Frontal cortex (tissue), 4 donors: Measurements from ENCODE around the gene PARP14. TPM values are rescaled to one million over a fixed set of nuclear protein-coding genes. Genes with fewer than 3 reads are reported as not detected.
A peak's percentile ranks its signal among the peaks of the same experiment; 100 is the strongest.
"Not testable (repeated sequence)": the region's sequence is repeated elsewhere in the genome, so short reads cannot be mapped to it uniquely, and the experiment has no call there.

Experiments
- DNase-seq, 2 donors: peaks; one replicate each; pipeline ENCODE4 v3.0.0; 2012; ENCODE audit warnings: low spot score in 2 of 2
- FAIRE-seq: peaks from 2 replicates; lab custom pipeline; 2012; peaks lifted over from hg19 to GRCh38; lab: Jason Lieb, UNC
- total RNA-seq: library from RNA; depleted of rRNA; stranded (reverse); fragments of >200 nt; gene quantifications from one replicate; pipeline ENCODE4 v1.2.3, GENCODE V29; 2014
- donor health status: control.
- donor health status: control.
- donor health status: control.

Gene PARP14
- total RNA-seq, 1 donor from 2014 or later: 7.3 TPM

DNA sequence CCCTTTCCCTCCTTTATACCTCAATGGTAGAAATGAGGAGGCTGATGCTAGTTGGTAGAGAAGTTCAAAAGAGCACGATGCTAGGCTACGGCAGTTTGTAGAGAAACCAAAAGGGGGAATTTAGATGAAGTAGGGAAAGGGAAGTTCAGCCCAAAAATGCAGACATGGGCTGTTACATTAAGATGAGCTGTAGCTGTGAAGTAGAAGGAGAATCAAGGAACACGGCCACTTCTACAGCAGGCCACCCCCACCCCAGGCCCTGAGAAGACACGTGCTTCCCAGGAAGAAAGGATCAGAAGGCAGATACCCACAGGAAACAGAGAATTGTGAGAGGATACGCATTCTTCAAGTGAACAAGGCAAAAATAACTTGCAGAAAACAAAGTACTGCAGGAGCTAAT lies 2.1 kb upstream of the PARP14 start:
- FAIRE-seq (no peak), DNase-seq (no peak)

DNA sequence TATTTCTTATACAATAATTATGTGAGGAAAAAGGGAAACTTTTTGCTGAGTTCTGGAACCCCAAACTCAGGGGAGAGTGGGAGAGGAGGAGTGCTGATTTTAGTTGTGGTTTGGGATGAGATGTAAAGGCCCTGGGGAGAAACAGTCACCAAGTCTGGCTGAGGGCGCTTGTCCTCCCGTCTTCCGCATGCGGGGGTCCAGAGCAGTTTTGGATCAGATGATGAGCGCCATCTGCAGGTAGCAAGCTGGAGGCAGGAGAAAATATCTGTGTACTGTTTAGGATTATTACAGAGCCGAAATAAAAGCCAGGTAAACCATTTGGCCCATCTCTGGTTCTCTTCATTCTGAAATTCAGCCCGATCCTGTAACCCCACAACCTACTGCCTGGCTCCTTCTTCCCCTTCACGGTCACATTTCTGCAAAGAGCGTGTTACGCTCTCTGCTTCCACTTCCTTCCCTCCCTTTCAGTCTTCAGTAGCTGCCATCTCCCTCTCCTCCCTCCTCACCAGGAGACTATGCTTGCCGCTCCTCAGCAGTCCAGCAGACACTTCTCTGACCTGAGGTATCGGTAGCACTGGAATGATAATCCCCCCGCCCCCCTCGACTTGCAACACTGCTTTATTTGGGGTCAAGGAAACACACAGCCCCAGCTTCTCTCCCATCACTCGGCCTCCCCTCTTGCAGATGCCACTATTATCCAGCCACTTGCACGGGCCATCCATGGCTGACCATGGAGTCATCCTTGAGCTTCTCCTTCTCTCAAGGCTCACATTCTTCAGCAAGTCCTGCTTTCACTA lies 1.4 kb upstream of the PARP14 start:
- no peak for FAIRE-seq
- DNase-seq: peak; percentile 37 to 43

DNA sequence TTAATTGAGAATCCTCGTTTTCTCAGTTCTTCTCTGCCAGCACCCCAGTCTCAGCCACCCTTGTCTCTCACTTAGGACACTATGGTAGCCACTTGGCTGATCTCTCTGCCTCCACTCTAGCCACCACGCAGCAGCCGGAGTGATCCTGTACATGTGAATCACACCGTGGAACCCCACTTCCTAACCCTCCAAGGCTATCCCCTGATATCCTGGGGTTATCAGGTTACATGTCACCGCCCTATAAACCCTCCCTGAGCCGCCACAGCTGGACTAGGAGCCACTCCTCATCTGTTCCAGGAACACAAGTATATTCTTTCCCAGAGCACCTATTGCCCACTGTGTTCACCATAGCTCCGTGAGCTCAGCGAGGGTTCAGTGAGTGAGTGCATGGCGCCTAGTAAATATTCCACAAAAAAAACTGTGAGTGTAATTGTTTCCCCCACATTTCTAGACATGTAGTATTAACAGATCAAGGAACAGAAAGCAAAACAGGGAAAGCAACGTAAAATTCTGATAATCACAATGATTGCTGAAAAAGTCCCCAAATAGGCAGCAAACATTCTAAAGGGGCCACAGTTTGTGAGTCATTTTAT lies 661 bp upstream of the PARP14 start:
- no peak for DNase-seq
- FAIRE-seq: no peak

DNA sequence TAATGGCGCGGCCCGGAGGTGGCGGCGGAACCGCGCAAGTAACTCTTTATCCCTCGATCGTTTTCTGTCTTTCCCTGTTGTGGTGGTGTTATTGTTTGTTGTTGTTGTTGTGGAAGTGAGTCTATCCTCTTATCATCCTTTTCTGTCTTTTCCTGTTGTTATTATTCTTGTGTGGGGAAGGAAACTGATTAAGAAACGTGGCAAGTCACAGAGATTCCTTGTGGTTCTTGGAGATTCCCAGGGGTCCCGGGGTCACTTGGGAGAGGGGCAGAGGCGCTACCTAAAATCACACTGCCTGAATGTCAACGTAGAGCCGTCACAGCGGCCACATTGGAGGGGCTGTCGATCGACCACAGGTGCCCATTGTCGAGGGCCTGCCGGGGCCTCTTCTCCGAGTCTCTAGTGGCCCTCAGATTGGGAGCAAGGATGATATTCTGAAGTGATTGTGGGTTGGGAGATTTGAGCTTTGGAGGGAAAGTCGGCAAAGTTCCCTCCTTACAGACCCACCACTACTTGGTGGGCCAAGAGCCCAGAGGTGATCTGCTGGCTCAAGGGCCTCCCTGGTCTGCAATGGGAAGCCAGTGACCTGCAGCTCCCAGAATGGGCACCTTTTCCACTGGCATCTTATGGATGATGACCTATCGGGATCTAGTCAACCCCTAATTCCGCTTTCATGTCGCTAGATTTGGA lies 790 bp downstream of the PARP14 start:
- DNase-seq (no peak), FAIRE-seq (no peak)

DNA sequence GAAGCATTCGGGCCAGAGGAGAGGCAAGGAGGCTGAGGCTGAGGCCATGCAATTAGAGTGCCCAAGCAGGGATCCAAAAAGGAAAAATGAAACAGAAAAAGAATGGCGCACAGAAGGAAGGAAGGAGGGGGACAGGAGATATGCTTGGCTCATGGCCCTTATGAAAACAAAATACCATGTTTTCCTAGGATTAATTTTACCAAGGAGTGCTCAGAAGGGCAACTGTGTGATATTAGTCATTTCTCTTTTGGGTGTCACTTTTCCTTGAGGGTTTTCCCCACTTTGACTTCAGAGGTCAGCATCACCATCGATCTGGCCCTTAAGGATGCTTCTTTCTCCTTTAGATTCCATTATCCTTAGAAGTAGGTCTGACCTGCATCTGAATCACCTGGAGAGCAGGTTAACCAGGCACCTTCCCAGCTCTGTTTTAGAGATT lies 1.4 kb downstream of the PARP14 start:
- DNase-seq (no peak), FAIRE-seq (no peak)

DNA sequence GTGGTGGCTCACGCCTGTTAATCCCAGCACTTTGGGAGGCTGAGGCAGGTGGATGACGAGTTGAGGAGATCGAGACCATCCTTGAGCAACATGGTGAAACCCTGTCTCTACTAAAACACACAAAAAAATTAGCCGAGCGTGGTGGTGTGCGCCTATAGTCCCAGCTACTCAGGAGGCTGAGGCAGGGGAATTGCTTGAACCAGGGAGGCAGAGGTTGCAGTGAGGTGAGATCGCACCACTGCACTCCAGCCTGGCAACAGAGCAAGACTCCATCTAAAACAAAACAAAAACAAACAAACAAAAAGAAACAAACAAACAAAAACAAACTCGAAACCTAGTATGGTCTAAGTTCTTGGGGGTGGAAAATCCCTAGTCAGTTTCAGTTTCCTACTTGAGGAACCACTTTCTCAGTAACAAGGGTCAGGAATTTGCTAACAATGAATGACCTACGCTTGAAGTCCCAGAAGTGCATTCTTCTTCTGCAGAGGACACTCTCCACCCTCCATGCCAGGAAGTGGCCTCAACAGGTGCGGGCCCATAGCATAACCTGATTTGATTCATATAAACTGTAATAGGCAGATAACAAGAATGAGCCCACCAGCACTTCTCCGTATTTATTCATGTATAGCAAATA lies 2.3 kb downstream of the PARP14 start:
- DNase-seq, FAIRE-seq: not testable (repeated sequence)

DNA sequence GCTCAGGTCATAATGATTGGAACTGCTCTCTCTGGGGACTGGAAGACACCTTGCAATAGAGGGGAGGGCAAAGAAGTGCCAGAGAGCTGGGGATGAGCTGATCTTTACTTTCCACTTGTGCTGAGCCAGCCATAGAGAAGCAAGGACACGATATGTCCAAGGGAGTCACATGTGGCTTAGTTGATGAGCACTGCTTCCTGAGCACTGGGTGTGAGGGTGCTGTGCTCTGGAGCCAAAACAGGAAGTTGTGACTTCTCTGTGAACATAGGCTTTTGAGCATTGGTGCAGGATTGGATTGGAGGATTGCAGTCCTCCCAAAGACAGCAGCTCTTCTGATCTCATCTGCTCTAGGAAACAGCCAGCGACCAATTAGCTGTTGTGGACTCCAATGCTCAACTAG lies 6.7 kb downstream of the PARP14 start:
- FAIRE-seq (no peak), DNase-seq (no peak)

DNA sequence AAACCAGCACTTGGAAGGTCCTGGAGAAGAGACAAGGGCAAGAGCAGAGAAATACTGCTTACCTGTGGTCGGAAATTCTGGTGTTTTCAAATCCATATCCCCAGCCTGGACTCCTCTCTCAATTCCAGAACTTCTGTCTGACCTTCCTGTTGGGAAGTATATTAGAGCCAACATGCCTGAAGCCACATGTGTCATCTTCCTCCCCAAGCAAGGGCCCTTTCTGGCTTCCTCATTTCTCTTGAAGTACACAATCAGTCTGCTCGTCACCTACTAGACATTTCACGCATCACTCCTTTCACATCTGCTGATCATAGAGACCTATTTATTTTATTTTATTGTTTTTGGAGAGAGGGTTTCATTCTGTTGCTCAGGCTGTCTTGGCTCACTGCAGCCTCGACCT lies 8.4 kb downstream of the PARP14 start:
- no peak for FAIRE-seq
- DNase-seq: no peak

DNA sequence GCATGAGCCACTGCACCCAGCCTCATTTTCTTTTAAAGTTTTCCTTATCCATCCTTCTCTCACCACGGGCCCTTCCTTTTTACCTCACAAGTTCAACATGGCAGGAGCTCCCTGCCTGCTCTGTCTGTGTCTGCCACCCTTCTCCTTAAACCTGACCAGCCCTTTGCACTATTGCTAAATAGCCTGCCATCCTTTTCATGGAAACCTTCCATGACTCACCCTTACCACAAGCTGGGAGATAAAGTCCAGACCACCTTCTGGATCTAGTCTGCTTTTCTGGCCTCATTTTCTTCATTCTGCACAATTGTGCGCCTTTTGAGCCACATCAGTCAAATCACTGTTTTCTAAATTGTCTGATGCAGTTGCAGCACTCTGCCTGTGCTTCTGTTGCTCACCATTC lies 8.9 kb downstream of the PARP14 start:
- DNase-seq: no peak
- no peak for FAIRE-seq

DNA sequence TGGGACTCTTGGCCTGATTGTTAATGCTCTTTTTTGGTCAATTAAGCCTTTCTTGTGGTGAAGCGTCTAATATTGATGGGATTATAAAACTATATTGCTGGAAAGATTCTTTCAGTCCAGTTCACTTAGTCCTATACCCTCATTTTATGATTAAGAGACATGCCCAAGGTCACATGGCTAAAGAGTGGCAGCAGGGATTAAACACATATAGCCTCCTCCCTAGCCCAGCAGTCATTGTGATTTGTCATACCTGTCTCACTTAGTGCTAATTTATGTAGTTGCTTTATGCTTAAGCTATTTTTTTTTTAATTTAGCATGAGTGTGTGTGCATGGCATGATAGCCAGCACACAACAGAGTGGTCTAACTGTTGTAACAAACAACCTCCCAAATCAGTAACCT lies 9.5 kb downstream of the PARP14 start:
- FAIRE-seq: no peak
- no peak for DNase-seq

DNA sequence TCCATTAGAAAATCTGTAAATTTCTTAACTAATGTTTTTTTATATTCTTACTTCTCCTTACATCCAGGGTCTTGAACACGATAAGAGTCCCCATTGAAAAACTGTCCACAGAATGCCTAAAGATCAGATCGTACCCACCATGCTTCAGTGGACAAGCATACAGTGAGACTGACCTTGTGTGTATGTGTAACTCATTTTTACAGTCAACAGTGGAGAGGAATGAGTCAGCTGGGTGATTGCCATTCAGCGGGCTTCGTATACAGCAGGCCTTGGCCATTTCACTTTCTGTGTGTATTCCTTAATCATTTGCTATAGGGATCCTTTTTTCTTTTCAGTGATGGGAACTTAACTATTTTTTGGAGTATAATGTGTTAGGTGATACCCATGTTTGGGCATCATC lies 10.6 kb downstream of the PARP14 start:
- no peak for FAIRE-seq
- DNase-seq: no peak

DNA sequence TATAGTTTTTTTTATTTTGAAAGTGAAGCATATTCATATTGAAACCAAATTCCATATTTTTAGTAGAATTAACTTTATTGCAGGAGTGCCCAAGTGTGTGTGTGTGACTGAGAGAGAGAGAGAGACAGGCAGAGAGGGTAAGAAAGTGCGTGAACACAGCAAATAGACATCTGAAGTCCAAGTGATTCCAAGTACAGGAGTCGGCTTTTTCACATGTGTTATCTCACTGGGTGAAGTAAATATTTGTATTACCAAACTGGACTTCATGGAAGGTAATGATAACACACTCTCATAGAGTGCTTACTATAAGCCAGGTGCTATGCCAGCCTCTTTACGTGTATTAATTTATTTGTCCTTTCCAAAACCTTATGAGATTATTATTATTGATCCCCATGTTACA lies 12.0 kb downstream of the PARP14 start:
- DNase-seq: no peak
- no peak for FAIRE-seq

DNA sequence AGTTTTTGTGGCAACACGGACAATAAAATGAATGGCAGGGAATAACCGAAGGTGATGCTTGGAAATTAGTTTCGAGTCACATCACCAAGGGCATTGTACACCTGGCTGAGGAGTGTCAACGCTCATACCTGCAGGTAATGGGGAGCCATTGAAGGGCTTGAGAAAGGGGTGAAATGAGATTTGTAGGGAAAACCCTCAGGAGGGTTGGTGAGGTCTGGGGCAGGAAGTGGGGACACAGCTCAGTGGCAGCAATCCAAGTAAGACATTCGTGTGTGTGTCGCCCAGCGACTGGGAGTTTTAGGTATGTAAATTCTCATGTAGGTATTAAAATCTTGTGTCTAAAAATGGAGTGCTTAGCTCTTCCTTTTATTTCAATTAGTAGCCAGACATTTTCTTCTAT lies 14.3 kb downstream of the PARP14 start:
- DNase-seq (no peak), FAIRE-seq (no peak)

DNA sequence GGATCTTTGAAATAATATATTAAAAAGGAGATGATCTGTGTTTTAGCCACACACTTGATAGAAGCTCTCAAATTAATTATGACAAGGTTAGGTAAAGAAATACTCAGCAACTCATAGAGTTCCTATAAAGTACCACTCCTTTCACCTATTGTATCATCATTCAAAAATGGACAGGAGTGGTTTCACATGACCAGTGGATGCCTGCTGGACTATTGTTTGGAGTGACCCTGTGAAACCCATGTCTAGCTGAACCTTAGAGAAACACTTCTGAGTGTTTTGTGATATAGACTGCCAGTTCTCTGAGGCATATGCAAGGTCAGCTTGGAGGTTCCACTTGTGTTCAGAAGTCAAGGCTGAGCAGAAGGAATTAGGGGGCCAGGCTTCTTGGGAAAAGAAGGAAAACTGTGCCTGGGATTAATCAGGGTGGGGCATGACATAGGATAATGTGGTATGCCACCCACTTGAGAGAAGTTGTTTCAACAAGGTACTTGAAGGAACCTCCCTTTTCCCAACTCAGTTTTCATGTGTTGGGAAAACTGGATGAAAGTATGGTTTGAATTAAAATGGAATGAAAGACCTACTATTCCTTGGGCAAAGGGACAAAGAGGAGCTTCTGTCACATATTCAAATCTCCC lies 15.4 kb downstream of the PARP14 start:
- DNase-seq (no peak), FAIRE-seq (no peak)

DNA sequence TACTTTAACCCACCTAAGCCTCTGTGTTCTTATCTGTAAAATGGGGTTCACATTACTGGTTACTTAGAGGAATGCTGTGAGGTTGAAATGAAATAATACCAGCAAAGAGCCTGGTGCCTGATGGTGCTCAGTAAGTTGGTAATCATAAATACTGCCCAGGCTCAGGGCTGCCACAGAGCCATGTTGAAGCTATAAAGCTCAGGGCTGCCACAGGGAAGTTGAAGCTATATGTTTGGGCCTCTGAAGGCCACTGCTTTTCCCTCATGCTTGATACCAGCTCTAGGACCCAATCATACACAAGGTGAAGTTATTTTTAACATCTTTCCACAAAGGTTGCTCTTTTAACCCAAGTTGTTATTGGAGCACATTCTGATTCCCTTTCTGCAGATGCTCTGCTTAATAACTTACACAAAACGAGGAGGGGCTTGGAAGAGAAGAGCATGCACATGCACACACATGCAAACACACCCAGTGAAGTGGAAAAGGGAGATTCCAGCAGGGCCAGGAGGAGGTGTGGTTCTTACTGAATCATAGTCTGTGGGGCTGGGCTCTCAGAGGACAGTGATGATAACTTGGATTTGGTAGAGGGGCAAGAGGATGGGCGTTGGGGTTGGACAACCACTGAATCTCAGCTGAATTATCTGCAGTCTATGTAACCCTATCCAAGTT lies 17.4 kb downstream of the PARP14 start:
- DNase-seq (no peak), FAIRE-seq (no peak)

DNA sequence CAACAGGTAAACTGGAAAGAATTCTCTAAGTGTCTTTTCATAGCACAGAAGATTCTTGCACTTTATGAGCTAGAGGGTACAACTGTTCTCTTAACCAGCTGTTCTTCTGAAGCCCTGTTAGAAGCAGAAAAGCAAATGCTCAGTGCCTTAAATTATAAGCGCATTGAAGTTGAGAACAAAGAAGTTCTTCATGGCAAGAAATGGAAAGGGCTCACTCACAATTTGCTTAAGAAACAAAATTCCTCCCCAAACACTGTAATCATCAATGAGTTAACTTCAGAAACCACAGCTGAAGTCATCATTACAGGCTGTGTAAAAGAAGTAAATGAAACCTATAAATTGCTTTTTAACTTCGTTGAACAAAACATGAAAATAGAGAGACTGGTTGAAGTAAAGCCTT lies 19.6 kb downstream of the PARP14 start:
- FAIRE-seq: no peak
- DNase-seq: no peak

DNA sequence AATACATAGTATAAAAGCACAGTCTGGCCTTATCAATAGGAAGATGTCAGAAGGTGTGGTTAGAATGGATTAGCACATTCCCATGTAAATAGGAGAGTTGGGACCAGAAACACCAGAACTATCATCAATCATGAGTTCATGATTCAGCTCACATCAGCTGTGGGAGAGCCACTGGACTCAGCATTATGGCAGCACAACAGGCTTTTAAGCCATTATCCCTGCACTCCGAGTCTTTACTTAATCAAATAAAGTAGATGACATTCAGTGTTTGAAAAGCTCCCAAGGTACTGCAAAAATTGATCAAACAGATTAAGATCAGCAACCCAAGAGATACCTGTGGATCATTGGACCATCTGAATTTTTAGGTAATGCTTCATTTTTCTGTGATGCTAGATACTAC lies 24.7 kb downstream of the PARP14 start:
- DNase-seq (no peak), FAIRE-seq (no peak)

DNA sequence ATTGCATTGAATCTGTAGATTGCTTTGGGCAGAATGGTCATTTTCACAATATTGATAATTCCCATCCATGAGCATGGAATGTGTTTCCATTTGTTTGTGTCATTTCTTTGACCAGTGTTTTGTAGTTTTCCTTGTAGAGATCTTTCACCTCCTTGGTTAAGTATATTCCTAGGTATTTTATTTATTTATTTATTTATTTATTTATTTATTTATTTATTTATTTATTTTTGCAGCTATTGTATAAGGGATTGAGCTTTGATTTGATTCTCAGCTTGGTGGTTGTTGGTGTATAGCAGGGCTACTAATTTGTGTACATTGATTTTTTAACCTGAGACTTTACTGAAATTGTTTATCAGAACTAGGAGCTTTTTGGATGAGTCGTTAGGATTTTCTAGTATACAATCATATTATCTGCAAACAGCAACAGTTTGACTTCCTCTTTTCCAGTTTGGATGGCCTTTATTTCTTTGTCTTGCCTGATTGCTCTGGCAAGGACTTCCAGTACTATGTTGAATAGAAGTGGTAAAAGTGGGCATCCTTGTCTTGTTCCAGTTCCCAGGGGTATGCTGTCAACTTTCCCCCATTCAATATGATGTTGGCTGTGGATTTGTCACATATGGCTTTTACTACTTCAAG lies 30.1 kb downstream of the PARP14 start:
- not testable (repeated sequence) for DNase-seq, FAIRE-seq

DNA sequence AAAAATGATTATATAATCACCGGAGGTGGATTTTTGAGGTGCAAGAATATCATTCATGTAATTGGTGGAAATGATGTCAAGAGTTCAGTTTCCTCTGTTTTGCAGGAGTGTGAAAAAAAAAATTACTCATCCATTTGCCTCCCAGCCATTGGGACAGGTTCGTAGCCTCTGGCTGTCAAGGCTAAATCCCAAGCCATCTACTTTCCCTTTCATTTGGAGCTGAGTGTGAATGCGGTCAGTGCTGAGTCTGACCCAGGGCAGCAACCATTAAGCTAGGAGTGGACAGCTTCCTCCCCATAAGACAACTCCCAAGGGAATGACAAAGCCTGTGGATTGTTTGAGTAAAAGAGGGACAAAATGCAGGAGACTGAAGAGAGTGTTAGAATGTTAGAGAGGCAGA lies 33.6 kb downstream of the PARP14 start:
- no peak for DNase-seq
- no peak for FAIRE-seq
